ENCODE measurements around the gene BICC1. TPM values are rescaled to one million over a fixed set of nuclear protein-coding genes. Genes with fewer than 3 reads are reported as not detected.

BICC1 gene
- total RNA-seq, 1 experiment from 2014 or later, result 105 TPM

DNA sequence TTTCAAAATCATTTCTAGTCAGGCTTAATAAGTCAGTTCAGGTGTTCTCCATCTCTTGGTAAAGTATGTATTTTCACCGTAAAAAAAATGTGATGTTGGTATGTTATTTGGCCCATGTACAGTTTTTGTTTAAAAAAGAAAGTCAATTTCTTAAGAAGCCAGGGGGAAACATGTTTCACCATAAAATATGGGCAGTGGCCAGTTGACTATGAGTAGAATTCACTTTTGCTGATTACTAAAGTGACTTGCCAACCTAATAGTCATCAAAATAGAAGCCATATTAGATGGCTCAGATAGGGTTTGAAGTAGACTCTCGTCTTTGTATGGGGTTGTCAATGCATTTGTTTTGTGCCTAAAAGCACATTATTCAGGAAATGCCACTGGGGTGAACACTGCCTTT is 266.3 kb downstream of the BICC1 start:
- in situ Hi-C loops (cut with HindIII; ENCODE audit: low pct_unique_long_range_greater_than_20kb, low sequenced_read_pairs), result no loop called here

DNA sequence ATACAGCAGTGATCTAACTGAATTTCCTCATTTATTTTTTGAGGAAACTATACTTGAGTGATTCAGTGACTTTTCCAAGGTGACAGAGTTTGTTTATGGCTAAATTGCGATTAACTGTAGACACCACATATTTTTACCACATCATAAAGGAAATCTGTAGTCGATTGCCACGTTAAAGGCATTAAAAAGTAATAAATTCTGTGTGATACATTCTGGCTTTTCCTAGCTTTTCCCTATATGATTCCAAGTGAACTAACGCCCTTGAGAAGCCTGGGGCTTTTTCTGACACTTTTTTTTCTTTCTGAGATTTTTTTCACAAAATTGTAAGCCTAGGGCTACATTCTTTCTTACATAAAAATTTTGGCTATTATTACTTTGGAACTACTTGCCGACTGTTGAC is 266.9 kb downstream of the BICC1 start:
- in situ Hi-C loops (cut with HindIII; ENCODE audit: low pct_unique_long_range_greater_than_20kb, low sequenced_read_pairs), result no loop called here
- no peak for DNase-seq (ENCODE audit: low read depth)

More for the DNA sequence above, 266.3 kb downstream of the BICC1 start:
- no peak for DNase-seq (ENCODE audit: low read depth)

DNA sequence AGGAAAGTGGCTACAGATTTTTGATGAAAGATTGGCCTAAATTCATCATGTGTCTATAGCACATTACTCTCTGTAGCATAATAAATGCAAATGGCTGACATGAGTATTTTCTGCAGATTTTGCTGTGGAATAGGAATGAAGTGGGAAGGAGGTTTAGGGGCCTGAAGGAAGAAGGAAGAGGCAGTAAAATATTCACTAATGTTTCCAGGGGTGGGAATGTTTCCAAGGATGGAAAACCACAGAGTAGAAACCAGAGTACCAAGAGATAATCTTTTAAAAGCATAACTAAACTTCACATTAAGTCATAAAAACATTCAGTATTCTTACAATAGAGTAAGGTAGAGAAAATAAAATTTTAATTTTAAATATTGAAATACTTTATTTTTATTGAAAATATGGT is 267.8 kb downstream of the BICC1 start:
- no peak for DNase-seq (ENCODE audit: low read depth)
- in situ Hi-C loops (cut with HindIII; ENCODE audit: low pct_unique_long_range_greater_than_20kb, low sequenced_read_pairs), result no loop called here

DNA sequence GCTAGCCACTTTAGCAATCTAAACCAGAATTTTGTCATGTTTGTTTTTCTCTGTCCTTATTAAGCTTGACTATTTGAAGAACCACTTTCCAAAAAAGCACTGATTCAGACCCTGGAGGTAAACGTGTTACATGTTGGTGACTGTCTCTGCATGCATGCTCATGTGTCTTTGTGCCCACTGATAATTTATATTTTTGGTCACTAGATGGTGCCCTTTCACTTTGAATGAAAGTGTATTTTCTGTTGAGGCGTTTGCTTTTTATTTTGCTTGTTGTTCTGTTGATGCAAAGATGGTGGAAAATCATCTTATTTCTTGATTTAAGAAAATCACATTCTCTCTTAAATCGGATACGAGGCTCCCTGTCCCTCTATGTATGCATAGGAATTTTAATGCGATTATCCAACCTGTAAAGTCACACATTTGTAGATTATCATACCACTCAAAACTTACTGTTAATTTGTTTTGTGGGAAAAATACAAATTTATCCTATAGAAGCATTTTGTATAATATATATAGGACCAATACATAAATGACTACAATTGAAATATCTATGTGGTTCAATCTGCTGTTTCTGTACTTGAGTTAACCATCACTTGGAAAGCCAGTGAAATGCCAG is 269.3 kb downstream of the BICC1 start:
- peak; percentile 46 for DNase-seq (ENCODE audit: low read depth)
- in situ Hi-C loops (cut with HindIII; ENCODE audit: low pct_unique_long_range_greater_than_20kb, low sequenced_read_pairs), result no loop called here

DNA sequence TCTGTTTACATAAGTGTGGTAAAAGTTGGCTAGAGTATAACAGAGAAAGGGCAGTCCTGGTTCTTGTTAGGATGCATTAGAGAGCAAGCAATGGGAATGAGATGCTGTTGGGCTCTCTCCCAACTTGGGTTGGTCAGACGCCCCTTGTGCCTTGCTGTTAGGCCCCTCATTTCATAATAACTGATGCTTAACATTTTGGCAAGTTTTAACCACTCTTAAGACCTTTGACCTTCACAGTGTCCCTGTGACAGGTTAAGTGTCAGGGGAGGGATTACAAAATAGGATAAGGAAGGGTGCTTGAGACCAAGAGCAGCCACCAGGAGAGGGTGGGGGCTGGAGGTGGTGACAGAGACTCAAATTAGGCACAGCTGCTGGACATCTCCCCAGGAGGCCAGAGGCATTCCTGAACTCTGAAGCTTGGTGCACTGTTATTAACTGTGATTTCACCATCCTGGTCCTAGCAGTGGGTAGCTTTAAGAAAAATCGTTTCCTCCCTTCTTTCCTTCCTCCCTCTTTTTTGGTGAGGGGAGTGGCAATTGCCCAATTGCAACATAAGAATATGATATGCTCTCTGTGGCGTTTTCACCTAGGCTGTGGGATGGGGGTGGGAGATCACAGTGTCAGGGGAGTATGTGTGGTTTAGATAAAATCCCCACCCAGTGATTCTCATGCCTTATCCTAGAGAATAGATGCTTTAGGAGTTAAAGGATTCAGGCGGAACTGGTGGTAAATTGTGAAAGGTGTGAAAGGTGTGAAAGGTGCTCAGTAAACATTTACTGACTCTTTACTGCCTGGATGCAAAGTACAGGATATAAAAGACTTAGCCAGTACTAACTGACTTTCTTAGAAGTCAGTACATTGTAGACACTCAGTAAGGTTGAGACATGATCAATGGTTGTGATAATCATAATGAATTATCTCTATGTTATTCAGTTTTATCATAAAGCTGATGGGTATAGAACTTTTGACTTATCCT is 270.5 kb downstream of the BICC1 start:
- DNase-seq (ENCODE audit: low read depth), result no peak
- in situ Hi-C loops (cut with HindIII; ENCODE audit: low pct_unique_long_range_greater_than_20kb, low sequenced_read_pairs), result no loop called here

DNA sequence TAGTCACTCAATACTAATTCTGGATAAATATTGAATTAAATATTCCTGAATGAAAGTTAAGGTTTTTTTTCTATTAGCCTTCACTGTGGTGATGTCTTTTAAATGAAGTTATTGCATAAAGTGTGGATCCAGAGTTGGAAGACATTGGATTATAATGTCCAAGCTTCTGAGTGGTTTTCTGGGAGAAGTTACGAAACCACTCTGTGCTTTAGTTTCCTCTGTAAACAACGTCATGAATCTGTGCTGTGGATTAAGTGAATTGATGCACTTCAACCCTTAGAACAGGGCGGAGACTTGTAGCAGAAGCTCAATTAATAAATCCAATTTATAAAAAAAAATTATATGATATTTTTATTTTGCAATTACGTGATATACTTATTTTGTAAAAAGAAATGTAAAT is 271.7 kb downstream of the BICC1 start:
- in situ Hi-C loops (cut with HindIII; ENCODE audit: low pct_unique_long_range_greater_than_20kb, low sequenced_read_pairs), result no loop called here
- DNase-seq (ENCODE audit: low read depth), result no peak

DNA sequence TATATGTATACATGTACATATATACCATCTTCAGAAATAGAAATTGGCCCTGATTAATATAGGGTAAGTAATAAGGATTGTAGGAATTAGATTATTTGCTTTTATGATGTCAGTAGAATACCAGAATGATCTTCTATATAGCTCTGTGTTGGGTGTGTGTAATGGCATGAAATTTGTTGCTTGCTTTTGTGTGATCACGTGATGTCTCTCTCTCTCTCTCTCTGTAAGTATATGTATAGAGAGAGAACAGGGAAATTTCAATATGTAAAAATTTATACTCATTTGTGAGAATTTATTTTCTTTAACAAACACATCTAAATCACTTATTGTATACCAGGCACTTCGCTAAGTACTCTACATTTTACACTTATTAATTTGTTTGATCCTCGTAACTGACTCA is 272.7 kb downstream of the BICC1 start:
- in situ Hi-C loops (cut with HindIII; ENCODE audit: low pct_unique_long_range_greater_than_20kb, low sequenced_read_pairs), result no loop called here
- no peak for DNase-seq (ENCODE audit: low read depth)

DNA sequence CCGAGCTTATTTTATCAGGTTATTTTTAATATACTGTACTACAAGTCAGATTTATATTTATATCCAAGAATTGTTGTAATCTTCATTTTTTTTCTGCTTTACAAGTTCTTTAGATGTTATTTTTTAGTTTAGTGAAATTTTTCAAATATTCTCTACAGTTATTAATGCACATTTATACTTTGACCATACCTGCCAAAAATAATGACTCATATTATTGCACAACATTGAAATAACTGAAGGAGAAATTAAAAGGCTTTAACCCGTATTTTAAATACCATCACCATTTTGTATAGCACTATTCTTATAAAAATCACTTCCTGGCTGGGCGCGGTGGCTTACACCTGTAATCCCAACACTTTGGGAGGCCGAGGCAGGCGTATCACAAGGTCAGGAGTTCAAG is 278.5 kb downstream of the BICC1 start:
- in situ Hi-C loops (cut with HindIII; ENCODE audit: low pct_unique_long_range_greater_than_20kb, low sequenced_read_pairs), result no loop called here
- no peak for DNase-seq (ENCODE audit: low read depth)

DNA sequence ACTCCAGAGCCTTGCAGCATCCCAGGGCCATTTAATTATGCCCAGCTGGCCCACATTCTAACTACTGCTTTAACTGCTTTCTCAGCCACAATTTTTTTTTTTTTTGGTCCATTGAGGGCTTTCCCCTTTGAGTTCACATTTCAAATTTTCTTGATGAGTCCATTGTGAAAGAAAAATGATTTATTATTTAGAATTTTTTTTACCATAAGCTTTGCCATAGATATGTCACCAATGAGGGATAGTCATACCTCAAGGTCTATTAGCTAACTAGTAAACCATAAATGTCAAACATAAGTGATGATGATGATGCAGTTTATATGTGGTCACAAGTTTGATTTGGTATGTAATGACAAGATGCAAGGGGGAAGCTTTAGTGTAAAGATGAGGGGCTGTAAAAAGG is 282.9 kb downstream of the BICC1 start:
- in situ Hi-C loops (cut with HindIII; ENCODE audit: low pct_unique_long_range_greater_than_20kb, low sequenced_read_pairs), result no loop called here
- no peak for DNase-seq (ENCODE audit: low read depth)

DNA sequence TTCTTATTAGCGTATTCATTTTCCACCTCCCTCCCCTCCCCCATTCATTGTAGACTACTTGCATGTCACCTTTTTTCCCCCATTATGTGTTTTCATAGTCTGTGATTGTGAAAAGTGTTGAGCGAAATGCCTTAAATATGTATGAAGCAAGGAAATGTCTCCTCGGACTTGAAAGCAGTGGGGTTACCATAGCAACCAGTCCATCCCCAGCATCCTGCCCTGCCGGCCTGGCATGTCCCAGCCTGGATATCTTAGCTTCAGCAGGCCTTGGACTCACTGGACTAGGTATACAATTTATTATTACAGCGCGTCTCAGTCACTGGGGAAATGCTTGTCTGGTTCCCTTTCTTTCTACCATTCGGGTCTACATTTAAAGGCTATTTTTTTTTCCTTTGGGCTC is 283.6 kb downstream of the BICC1 start:
- in situ Hi-C loops (cut with HindIII; ENCODE audit: low pct_unique_long_range_greater_than_20kb, low sequenced_read_pairs), result no loop called here
- no peak for DNase-seq (ENCODE audit: low read depth)

DNA sequence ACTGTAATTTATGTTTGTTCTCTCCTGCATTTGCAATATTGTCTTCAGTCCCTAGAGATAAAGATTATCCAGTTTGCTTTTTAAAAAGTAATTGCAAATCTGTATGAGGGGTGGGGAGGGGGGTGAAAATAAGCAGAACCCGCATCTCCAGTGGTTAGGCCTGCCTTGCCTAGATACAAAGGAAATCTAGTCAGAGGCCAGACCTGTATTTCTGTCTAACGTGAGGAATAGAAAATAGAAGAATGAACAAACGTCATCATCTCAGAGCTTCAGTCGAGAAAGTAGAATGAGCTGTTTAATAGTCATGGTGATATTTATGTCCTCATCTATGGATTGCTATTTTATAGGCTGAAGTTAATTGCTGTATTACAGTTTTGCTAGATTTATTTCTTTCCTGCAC is 284.2 kb downstream of the BICC1 start:
- no peak for DNase-seq (ENCODE audit: low read depth)
- in situ Hi-C loops (cut with HindIII; ENCODE audit: low pct_unique_long_range_greater_than_20kb, low sequenced_read_pairs), result no loop called here

DNA sequence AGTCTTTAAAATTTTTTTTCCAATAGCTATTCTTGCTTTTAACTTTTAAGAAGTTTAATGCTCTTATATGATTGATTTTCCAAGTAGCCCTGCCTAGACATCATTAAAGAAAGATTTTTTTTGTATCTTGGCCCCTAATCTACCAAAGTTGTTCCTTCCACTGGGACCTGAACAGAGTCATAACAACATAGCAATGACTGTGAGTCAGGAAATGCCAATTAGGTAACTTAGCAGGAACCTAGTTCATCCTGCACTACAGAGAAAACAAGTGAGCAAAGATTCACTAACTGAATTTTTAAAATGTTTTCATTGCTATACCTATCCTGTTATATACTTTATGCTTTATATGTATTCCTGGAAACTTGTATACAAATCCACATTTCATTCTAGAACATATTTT is 284.7 kb downstream of the BICC1 start:
- in situ Hi-C loops (cut with HindIII; ENCODE audit: low pct_unique_long_range_greater_than_20kb, low sequenced_read_pairs), result no loop called here
- DNase-seq (ENCODE audit: low read depth), result no peak

DNA sequence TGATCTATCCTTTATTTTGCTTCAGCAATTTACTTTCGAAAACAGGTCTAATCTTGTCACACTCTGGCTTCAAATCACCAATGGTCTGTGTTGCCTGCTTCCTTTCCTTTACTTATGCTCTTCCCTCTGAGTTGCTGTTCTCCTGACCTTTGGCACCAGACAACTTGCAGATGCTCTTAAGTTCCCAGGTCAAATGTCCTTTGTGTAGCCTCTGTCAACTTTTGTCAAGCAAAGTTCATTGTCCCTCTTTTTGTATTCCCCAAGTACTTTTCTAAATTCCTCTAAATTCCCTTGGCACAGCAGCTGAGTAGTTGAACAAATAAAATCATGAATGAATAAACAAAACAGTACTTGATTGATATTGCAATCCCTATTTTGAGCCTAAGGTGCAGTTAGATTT is 289.4 kb downstream of the BICC1 start:
- in situ Hi-C loops (cut with HindIII; ENCODE audit: low pct_unique_long_range_greater_than_20kb, low sequenced_read_pairs), result no loop called here
- no peak for DNase-seq (ENCODE audit: low read depth)

DNA sequence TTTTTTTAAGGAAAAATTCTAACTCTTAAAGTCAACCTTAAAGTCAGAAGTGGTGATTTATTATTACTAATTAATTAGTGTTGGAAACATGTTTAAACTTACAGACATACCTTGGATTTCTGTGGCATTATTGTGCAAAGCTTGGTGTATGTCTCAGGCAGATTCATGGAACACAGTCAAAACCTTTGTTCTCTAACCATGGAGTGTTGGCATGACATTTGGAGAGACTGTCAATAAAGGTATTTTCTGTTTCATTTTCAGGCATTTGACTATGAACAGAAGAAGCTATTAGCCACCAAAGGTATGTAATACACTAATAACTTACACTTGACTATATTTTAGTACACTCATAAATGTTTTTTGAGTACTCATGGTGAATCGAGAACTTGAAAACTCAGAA is 293.7 kb downstream of the BICC1 start:
- in situ Hi-C loops (cut with HindIII; ENCODE audit: low pct_unique_long_range_greater_than_20kb, low sequenced_read_pairs), result no loop called here
- DNase-seq (ENCODE audit: low read depth), result no peak

DNA sequence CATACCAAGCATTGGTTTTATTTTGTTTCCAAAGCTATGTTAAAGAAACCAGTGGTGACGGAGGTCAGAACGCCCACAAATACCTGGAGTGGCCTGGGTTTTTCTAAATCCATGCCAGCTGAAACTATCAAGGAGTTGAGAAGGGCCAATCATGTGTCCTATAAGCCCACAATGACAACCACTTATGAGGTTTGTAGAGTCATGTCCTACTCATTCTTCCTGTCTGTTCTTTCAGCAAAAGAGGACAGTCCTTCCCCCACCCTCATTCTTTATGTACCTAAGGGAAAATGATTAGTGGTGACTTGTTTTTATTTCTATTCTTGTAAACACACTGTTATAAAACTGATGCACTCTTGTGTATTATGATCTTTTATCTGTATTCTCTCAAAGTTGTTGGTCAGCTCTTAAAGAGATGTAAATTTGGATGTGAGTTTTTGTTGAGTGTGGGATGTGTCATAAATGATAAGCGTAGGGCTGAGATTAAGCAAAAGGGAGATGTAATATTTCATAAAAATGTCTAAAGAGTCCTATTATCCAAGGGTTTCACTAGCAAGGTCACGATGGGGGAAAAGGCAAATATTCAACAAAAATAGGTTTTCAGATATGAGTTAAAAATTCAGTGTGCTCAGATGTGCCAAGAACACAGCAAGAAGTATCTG is 294.4 kb downstream of the BICC1 start:
- DNase-seq (ENCODE audit: low read depth), result no peak
- in situ Hi-C loops (cut with HindIII; ENCODE audit: low pct_unique_long_range_greater_than_20kb, low sequenced_read_pairs), result no loop called here

DNA sequence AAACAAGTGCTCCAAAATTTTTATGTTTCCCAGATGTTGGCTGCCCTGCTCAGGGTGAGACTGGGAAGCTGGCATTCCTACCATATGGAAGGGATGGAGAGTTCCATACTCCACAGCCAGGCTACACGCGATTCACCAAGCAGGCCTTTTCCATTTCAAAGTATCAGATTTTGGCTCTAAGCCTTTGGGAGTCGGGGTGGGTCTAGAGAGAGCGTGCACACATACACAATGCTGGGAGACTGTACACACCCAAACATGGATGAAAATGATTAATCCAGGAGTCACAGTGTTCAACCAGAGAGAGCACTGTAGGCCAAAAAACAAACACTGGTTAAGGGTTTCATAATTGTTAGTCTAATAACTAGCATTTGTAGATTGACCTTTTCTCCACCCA is 295.0 kb downstream of the BICC1 start:
- in situ Hi-C loops (cut with HindIII; ENCODE audit: low pct_unique_long_range_greater_than_20kb, low sequenced_read_pairs), result no loop called here
- no peak for DNase-seq (ENCODE audit: low read depth)

DNA sequence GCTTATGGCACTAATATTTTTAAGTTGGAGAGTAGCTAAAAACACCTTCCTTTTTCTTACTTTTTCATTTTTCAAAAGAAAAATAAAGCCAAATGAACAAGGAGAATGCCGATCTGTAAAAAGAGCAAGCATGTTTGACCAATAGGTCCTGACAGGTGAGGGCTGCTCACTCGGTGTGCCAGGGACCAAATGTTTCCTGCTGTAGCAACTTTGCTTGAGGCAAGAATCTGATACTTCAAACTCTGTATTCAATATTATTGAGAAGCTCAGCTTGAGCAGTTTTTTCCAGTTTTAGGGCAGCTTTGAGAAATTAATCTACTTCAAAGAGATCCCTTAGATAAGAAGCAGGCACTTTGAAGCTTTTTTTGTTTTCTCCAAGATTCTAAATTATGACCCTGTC is 298.1 kb downstream of the BICC1 start:
- in situ Hi-C loops (cut with HindIII; ENCODE audit: low pct_unique_long_range_greater_than_20kb, low sequenced_read_pairs), result no loop called here
- DNase-seq (ENCODE audit: low read depth), result no peak

DNA sequence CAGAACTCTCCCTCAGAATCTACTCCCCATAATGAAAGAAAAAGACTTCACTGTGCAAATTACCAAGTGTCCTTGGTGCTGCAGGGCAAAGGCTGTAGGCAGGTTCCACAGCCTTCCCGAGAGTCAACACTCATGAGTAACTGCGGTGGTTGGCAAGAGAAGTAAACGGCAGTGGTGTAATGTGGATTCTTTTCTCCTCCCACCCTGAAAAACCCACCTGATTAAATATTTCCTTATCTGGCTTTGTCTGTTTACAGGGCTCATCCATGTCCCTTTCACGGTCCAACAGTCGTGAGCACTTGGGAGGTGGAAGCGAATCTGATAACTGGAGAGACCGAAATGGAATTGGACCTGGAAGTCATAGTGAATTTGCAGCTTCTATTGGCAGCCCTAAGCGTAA is 300.9 kb downstream of the BICC1 start:
- in situ Hi-C loops (cut with HindIII; ENCODE audit: low pct_unique_long_range_greater_than_20kb, low sequenced_read_pairs), result no loop called here
- DNase-seq (ENCODE audit: low read depth), result peak; percentile 77

DNA sequence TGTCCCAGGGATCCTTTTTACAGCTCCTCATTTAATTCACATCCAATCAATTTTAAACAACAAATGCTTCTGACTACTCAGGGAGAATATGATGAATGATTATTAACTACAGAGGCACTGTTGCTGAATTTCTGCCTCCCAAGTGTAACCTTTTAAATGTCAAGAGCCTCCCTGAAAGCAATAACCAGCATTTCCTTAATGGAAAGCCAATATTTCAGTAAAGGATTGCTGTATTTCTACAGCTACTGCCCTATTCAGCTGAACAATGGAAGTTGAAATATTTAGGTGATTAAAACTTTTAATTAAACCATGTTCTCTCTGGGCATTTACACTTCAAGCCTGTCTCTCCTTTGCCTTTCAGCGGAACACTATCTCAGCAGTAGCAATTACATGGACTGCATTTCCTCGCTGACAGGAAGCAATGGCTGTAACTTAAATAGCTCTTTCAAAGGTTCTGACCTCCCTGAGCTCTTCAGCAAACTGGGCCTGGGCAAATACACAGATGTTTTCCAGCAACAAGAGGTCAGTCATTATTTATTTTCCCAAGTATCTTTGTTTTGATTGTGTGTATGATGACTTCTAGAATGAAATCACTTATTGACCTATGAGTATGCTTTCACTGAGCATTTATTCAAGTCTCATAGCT is 304.7 kb downstream of the BICC1 start:
- DNase-seq (ENCODE audit: low read depth), result no peak
- in situ Hi-C loops (cut with HindIII; ENCODE audit: low pct_unique_long_range_greater_than_20kb, low sequenced_read_pairs), result no loop called here

All from Caki2 (cell line).